Pulmonary artery endothelial cell (primary cell): Measurements from ENCODE around the gene PHLDB1. TPM values are rescaled to one million over a fixed set of nuclear protein-coding genes. Genes with fewer than 3 reads are reported as not detected.
"Not testable (repeated sequence)": the region's sequence is repeated elsewhere in the genome, so short reads cannot be mapped to it uniquely, and the experiment has no call there.

Experiments
- DNase-seq: peaks from one replicate; pipeline ENCODE4 v3.0.0-alpha.2; 2011; ENCODE audit warnings: low read depth, low spot score
- total RNA-seq: library from RNA; depleted of rRNA; stranded (reverse); fragments of >200 nt; gene quantifications from 2 replicates; pipeline ENCODE4 v1.2.3, GENCODE V29; 2014

Gene PHLDB1
- total RNA-seq, 1 donor from 2014 or later: 79.3 TPM

GRCh38 chr11:118684187-118684586, 76.8 kb downstream of the PHLDB1 start:
- no peak for DNase-seq

GRCh38 chr11:118687906-118688305, 80.5 kb downstream of the PHLDB1 start:
- DNase-seq: no peak

GRCh38 chr11:118688339-118688738, 80.9 kb downstream of the PHLDB1 start:
- DNase-seq: not testable (repeated sequence)

GRCh38 chr11:118688851-118689502, 81.6 kb downstream of the PHLDB1 start:
- no peak for DNase-seq

- no peak for DNase-seq
Observed at GRCh38 chr11:118689503-118689851, 82.1 kb downstream of the PHLDB1 start.

- peak; percentile 61 for DNase-seq
Observed at GRCh38 chr11:118689852-118690552, 82.6 kb downstream of the PHLDB1 start.

- no peak for DNase-seq
Observed at GRCh38 chr11:118690553-118691304, 83.3 kb downstream of the PHLDB1 start.

- DNase-seq: no peak
Observed at GRCh38 chr11:118691926-118692830, 84.8 kb downstream of the PHLDB1 start.

- no peak for DNase-seq
Observed at GRCh38 chr11:118694185-118694584, 86.8 kb downstream of the PHLDB1 start.

GRCh38 chr11:118694771-118695170, 87.4 kb downstream of the PHLDB1 start:
- no peak for DNase-seq

GRCh38 chr11:118696673-118697226, 89.3 kb downstream of the PHLDB1 start:
- DNase-seq: no peak

- DNase-seq: no peak
Observed at GRCh38 chr11:118697346-118697745, 89.9 kb downstream of the PHLDB1 start.

- DNase-seq: no peak
Observed at GRCh38 chr11:118699506-118700220, 92.2 kb downstream of the PHLDB1 start.

- no peak for DNase-seq
Observed at GRCh38 chr11:118703563-118704106, 96.2 kb downstream of the PHLDB1 start.

- no peak for DNase-seq
Observed at GRCh38 chr11:118705111-118705741, 97.8 kb downstream of the PHLDB1 start.

GRCh38 chr11:118705791-118706545, 98.6 kb downstream of the PHLDB1 start:
- DNase-seq: no peak

GRCh38 chr11:118706546-118706825, 99.1 kb downstream of the PHLDB1 start:
- no peak for DNase-seq
